Gastroesophageal sphincter (tissue), 4 donors: ENCODE results near the gene SIPA1L3. TPM values are rescaled to one million over a fixed set of nuclear protein-coding genes. Genes with fewer than 3 reads are reported as not detected.
"Not testable (repeated sequence)": the region's sequence is repeated elsewhere in the genome, so short reads cannot be mapped to it uniquely, and the experiment has no call there.

ENCODE experiments used
- ATAC-seq: fragments of 150-250 bp; one replicate; pipeline ENCODE4 v1.9.1; 2016; ENCODE audit warnings: mild to moderate bottlenecking, moderate library complexity
- H3K27ac ChIP-seq, 4 donors: fragments of 200-600 bp; sonication (generic) in 3 of 4; 1 replicate in 3 of 4; 2 replicates in 1 of 4; pipeline ENCODE4 v1.5.1; 2016 to 2019
- H3K27me3 ChIP-seq: fragments of 200-600 bp; sonication (generic); one replicate; pipeline ENCODE4 v1.5.1; 2019
- H3K36me3 ChIP-seq, 2 donors: fragments of 200-600 bp; sonication (generic); one replicate each; pipeline ENCODE4 v1.5.1; 2019; ENCODE audit warnings: control low read depth in 1 of 2
- H3K4me1 ChIP-seq, 3 donors: fragments of 200-600 bp; sonication (generic); 1 replicate in 2 of 3; 2 replicates in 1 of 3; pipeline ENCODE4 v1.5.1; 2016 to 2019; ENCODE audit warnings: control low read depth in 2 of 3
- H3K4me3 ChIP-seq, 2 donors: fragments of 200-600 bp; sonication (generic); one replicate each; pipeline ENCODE4 v1.5.1; 2019; ENCODE audit warnings: mild to moderate bottlenecking in 1 of 2, moderate library complexity in 1 of 2
- H3K9me3 ChIP-seq, 3 donors: fragments of 200-600 bp; sonication (generic); one replicate each; pipeline ENCODE4 v1.5.1; 2017 to 2019; ENCODE audit warnings: control low read depth in 2 of 3
- CTCF ChIP-seq, 4 experiments: fragments of 200-600 bp in 2 of 4; fragments of 450-650 bp in 2 of 4; sonication (generic) in 1 of 4; IDR thresholded peaks; one replicate each; pipeline ENCODE4 v1.5.1; 2017 to 2019; ENCODE audit warnings: antibody characterized with exemption in 4 of 4, mild to moderate bottlenecking in 2 of 4, moderate library complexity in 2 of 4
- EP300 ChIP-seq: sonication (generic); formaldehyde crosslinking; IDR thresholded peaks from one replicate; pipeline ENCODE4 v1.6.1; 2017; ENCODE audit warnings: antibody characterized with exemption, mild to moderate bottlenecking
- POLR2A ChIP-seq, 2 donors: fragments of 450-650 bp; IDR thresholded peaks; one replicate each; pipeline ENCODE4 v1.6.1; 2017; ENCODE audit warnings: antibody characterized with exemption in 2 of 2, mild to moderate bottlenecking in 2 of 2, moderate library complexity in 1 of 2
- POLR2AphosphoS5 ChIP-seq: sonication (generic); formaldehyde crosslinking; IDR thresholded peaks from one replicate; pipeline ENCODE4 v1.6.1; 2017; ENCODE audit warnings: antibody characterized with exemption
- WGBS, 2 donors: methylation state at CpG; one replicate each; pipeline ENCODE4 v1.1.5; 2018; ENCODE audit warnings: low coverage in 1 of 2; 5-methylcytosine and 5-hydroxymethylcytosine counted together
- total RNA-seq, 4 donors: library from RNA; depleted of rRNA; stranded (reverse); fragments of >200 nt; gene quantifications; one replicate each; pipeline ENCODE4 v1.1.0, GENCODE V29; 2016

Gene SIPA1L3
- total RNA-seq, 4 donors from 2014 or later: 5.9 to 20.2 (median 11.8) TPM

GRCh38 chr19:38025909-38026307 lies 118.9 kb downstream of the SIPA1L3 start:
- no peaks in the 10 kb centered on the region for H3K9me3 ChIP-seq
- peaks cover 0 to 14% of the 10 kb centered on the region in 2 donors for H3K36me3 ChIP-seq
- H3K27me3 ChIP-seq: no peaks in the 10 kb centered on the region
- TF ChIP-seq POLR2AphosphoS5: no peak
- TF ChIP-seq POLR2A (IDR thresholded peaks at IDR 0.05): no peak
- no peak for TF ChIP-seq EP300
- no peak for TF ChIP-seq CTCF (IDR thresholded peaks at IDR 0.05)
- no peak for ATAC-seq
- H3K4me3 ChIP-seq: no peak overlapping the region
- no peak overlapping the region for H3K27ac ChIP-seq
- WGBS, 2 donors: 67 to 85% methylated on average over 1 to 2 of the region's 2 CpGs
- peaks cover 0 to 13% (median 0%) of the 10 kb centered on the region in 3 donors for H3K4me1 ChIP-seq

GRCh38 chr19:38028913-38029510 lies 122.0 kb downstream of the SIPA1L3 start:
- no peak overlapping the region for H3K27ac ChIP-seq
- no peak overlapping the region for H3K4me3 ChIP-seq
- H3K4me1 ChIP-seq: peaks cover 0 to 5% (median 0%) of the 10 kb centered on the region in 3 donors
- no peaks in the 10 kb centered on the region for H3K27me3 ChIP-seq
- no peaks in the 10 kb centered on the region for H3K9me3 ChIP-seq
- ATAC-seq: no peak
- H3K36me3 ChIP-seq: peaks cover 0 to 14% of the 10 kb centered on the region in 2 donors
- TF ChIP-seq POLR2AphosphoS5 (no peak), POLR2A (IDR thresholded peaks at IDR 0.05) (no peak)
- WGBS, 2 donors: 63 to 66% methylated on average over 3 to 6 of the region's 6 CpGs

- H3K9me3 ChIP-seq, H3K4me1 ChIP-seq, H3K27ac ChIP-seq, ATAC-seq, H3K27me3 ChIP-seq, H3K4me3 ChIP-seq: not testable (repeated sequence)
- peaks cover 0 to 14% of the 10 kb centered on the region in 2 donors for H3K36me3 ChIP-seq
- WGBS, 2 donors: 97% methylated on average over 7 of the region's 8 CpGs; no CpG with 5 or more reads in 1 of the 2 donors
These were observed 123.0 kb downstream of the SIPA1L3 start for GRCh38 chr19:38030001-38030400.

- no peak for ATAC-seq
- Histone ChIP-seq H3K9me3 (no peaks in the 10 kb centered on the region), H3K4me1 (peaks cover 0 to 8% (median 0%) of the 10 kb centered on the region in 3 donors), H3K36me3 (peaks cover 0 to 14% of the 10 kb centered on the region in 2 donors), H3K27ac (no peak overlapping the region), H3K4me3 (no peak overlapping the region), H3K27me3 (no peaks in the 10 kb centered on the region)
- TF ChIP-seq POLR2AphosphoS5 (no peak), POLR2A (IDR thresholded peaks at IDR 0.05) (no peak), EP300 (no peak), CTCF (IDR thresholded peaks at IDR 0.05) (no peak)
- WGBS, 2 donors: 94 to 97% methylated on average over 5 to 6 of the region's 9 CpGs
These were observed 123.8 kb downstream of the SIPA1L3 start for GRCh38 chr19:38030686-38031422.

GRCh38 chr19:38031423-38031770 lies 124.4 kb downstream of the SIPA1L3 start:
- Histone ChIP-seq H3K4me3 (no peak overlapping the region), H3K27ac (no peak overlapping the region), H3K27me3 (no peaks in the 10 kb centered on the region), H3K4me1 (peaks cover 0 to 13% (median 0%) of the 10 kb centered on the region in 3 donors), H3K36me3 (peaks cover 0 to 14% of the 10 kb centered on the region in 2 donors), H3K9me3 (no peaks in the 10 kb centered on the region)
- TF ChIP-seq POLR2A (IDR thresholded peaks at IDR 0.05) (no peak), CTCF (IDR thresholded peaks at IDR 0.05) (no peak), EP300 (no peak), POLR2AphosphoS5 (no peak)
- ATAC-seq: no peak
- 92% methylated on average over 2 of the region's 2 CpGs; no CpG with 5 or more reads in 1 of the 2 donors for WGBS, 2 donors

- H3K27me3 ChIP-seq: no peaks in the 10 kb centered on the region
- no peak overlapping the region for H3K4me3 ChIP-seq
- H3K36me3 ChIP-seq: peaks cover 0 to 14% of the 10 kb centered on the region in 2 donors
- no peak for TF ChIP-seq EP300
- no peak for TF ChIP-seq POLR2AphosphoS5
- TF ChIP-seq CTCF (IDR thresholded peaks at IDR 0.05): no peak
- TF ChIP-seq POLR2A (IDR thresholded peaks at IDR 0.05): no peak
- peaks cover 0 to 18% (median 0%) of the 10 kb centered on the region in 3 donors for H3K4me1 ChIP-seq
- no peak overlapping the region for H3K27ac ChIP-seq
- no peak for ATAC-seq
- 67 to 69% methylated on average over 4 of the region's 4 CpGs for WGBS, 2 donors
- no peaks in the 10 kb centered on the region for H3K9me3 ChIP-seq
These were observed 125.1 kb downstream of the SIPA1L3 start for GRCh38 chr19:38032151-38032550.
